LNCaP clone FGC (cell line): Measurements from ENCODE around the gene EXT2.
A peak's percentile ranks its signal among the peaks of the same experiment; 100 is the strongest.

ENCODE experiments used
- DNase-seq: peaks from one replicate; pipeline ENCODE4 v3.0.0-alpha.2; 2011; ENCODE audit warnings: low read depth
- H3K4me3 ChIP-seq: 2 replicates; pipeline ENCODE4 v1.5.1; 2011; ENCODE audit warnings: mild to moderate bottlenecking, low read depth, low read length, control low read depth
- TF ChIP-seq, protein P1 (sequence below): IDR thresholded peaks from 2 replicates; pipeline ENCODE4 v1.5.1; 2012; ENCODE audit warnings: mild to moderate bottlenecking; ENCODE audit not compliant: control insufficient read depth, insufficient read depth; ENCODE audit errors: extremely low read depth

The EXT2 gene

DNA sequence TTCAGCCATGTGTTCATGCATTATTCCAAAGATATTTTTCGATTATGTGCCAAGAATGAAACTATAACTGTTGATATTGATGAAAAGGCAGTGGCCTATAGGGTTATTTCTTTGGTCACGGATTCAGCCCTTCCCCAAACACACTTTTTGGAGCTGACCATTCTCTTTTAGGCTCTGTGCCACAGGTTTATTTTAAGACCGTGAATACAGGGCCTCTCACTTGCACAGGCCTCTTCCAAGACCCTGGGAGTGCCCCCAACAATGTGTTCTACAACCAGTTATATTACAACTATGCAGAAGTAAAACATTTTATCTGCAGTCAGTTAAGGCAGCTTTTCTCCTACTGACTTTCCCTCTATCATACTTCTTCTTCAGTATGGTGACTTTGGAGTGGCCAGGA is 109.9 kb downstream of the EXT2 start:
- TF ChIP-seq, protein P1, sequence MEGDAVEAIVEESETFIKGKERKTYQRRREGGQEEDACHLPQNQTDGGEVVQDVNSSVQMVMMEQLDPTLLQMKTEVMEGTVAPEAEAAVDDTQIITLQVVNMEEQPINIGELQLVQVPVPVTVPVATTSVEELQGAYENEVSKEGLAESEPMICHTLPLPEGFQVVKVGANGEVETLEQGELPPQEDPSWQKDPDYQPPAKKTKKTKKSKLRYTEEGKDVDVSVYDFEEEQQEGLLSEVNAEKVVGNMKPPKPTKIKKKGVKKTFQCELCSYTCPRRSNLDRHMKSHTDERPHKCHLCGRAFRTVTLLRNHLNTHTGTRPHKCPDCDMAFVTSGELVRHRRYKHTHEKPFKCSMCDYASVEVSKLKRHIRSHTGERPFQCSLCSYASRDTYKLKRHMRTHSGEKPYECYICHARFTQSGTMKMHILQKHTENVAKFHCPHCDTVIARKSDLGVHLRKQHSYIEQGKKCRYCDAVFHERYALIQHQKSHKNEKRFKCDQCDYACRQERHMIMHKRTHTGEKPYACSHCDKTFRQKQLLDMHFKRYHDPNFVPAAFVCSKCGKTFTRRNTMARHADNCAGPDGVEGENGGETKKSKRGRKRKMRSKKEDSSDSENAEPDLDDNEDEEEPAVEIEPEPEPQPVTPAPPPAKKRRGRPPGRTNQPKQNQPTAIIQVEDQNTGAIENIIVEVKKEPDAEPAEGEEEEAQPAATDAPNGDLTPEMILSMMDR, result no peak
- no peak for DNase-seq
- H3K4me3 ChIP-seq, result no peak overlapping the region

DNA sequence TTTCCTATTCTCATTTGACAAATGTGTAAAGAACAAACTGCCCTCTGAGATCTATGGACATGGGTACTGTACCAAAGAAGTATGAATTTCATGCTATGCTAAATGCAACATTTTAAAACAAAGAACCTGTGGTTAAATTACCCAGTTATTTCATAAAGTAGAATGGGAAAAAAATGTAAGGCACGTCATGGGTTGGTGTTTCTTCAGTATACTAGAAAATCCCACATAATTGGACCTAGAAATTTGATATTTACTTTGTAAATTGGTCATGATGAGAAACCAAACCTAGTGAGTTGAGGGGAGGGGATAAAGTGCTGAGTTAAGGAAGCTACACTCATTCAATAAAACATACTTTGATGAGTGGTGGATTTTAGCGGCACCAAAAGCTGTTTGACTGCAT is 110.4 kb downstream of the EXT2 start:
- TF ChIP-seq, protein P1, result no peak
- H3K4me3 ChIP-seq, result no peak overlapping the region
- DNase-seq, result no peak

GRCh38 chr11:44207292-44207691 is 111.8 kb downstream of the EXT2 start:
- TF ChIP-seq, protein P1, result no peak
- DNase-seq, result no peak
- no peak overlapping the region for H3K4me3 ChIP-seq

- no peak overlapping the region for H3K4me3 ChIP-seq
- peak; percentile 61 for DNase-seq
- TF ChIP-seq, protein P1, result no peak
These were observed 113.6 kb downstream of the EXT2 start for GRCh38 chr11:44208976-44209603.

DNA sequence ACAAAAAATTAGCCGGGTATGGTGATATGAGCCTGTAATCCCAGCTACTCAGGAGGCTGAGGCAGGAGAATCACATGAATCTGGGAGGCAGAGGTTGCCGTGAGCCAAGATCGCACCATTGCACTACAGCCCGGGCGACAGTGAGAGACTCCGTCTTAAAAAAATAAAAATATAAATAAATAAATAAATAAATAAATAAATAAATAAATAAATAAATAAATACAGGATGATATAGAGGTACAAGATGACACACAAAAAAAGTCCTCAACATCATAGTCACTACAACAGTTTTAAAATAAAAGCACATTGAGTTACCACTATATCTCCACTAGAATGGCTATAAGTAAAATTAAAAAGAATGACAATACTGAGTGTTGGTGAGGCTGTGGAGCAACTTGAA is 116.7 kb downstream of the EXT2 start:
- H3K4me3 ChIP-seq, result no peak overlapping the region
- no peak for DNase-seq
- TF ChIP-seq, protein P1, result no peak

- TF ChIP-seq, protein P1, result no peak
- no peak for DNase-seq
- H3K4me3 ChIP-seq, result no peak overlapping the region
These were observed 117.7 kb downstream of the EXT2 start for GRCh38 chr11:44213148-44213547.

DNA sequence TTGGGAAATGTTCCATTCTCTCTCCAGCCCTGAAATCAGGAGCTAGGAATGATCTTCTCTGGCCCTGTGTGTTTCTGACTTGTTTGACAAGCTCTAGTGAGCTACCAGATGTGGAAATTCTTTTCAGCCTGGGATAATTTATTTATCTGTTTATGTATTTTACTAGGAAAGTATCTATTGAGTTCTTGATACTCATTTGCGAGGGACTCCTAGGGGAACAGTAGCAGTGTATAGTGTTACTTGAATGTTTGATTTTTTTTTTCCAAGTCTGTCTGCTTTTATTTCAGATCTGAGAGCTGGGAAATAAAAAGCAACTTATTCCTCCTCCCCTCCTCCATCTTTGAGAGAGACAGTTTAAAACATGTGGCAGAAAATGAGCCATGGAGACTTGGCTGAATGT is 122.0 kb downstream of the EXT2 start:
- no peak overlapping the region for H3K4me3 ChIP-seq
- TF ChIP-seq, protein P1, result no peak
- DNase-seq, result no peak
